GM21390 (cell line): ENCODE measurements around the gene ADGRA1.
"Not testable (repeated sequence)": the region's sequence is repeated elsewhere in the genome, so short reads cannot be mapped to it uniquely, and the experiment has no call there.

ENCODE experiments used
- ATAC-seq: cut with Tn5 transposase; IDR thresholded peaks from one replicate; pipeline ENCODE4 v1.9.1; 2021; ENCODE audit not compliant: unreplicated experiment

Gene ADGRA1, protein sequence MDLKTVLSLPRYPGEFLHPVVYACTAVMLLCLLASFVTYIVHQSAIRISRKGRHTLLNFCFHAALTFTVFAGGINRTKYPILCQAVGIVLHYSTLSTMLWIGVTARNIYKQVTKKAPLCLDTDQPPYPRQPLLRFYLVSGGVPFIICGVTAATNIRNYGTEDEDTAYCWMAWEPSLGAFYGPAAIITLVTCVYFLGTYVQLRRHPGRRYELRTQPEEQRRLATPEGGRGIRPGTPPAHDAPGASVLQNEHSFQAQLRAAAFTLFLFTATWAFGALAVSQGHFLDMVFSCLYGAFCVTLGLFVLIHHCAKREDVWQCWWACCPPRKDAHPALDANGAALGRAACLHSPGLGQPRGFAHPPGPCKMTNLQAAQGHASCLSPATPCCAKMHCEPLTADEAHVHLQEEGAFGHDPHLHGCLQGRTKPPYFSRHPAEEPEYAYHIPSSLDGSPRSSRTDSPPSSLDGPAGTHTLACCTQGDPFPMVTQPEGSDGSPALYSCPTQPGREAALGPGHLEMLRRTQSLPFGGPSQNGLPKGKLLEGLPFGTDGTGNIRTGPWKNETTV

GRCh38 chr10:133087679-133088178 lies at the start of gene ADGRA1:
TSS of gene ADGRA1 (plus strand) at chr10:133087924. CDS start at chr10:133088910, 986 bp downstream.
- ATAC-seq = no peak

- no peak for ATAC-seq
Measured at GRCh38 chr10:133038036-133038823, 49.5 kb upstream of the ADGRA1 start.

DNA sequence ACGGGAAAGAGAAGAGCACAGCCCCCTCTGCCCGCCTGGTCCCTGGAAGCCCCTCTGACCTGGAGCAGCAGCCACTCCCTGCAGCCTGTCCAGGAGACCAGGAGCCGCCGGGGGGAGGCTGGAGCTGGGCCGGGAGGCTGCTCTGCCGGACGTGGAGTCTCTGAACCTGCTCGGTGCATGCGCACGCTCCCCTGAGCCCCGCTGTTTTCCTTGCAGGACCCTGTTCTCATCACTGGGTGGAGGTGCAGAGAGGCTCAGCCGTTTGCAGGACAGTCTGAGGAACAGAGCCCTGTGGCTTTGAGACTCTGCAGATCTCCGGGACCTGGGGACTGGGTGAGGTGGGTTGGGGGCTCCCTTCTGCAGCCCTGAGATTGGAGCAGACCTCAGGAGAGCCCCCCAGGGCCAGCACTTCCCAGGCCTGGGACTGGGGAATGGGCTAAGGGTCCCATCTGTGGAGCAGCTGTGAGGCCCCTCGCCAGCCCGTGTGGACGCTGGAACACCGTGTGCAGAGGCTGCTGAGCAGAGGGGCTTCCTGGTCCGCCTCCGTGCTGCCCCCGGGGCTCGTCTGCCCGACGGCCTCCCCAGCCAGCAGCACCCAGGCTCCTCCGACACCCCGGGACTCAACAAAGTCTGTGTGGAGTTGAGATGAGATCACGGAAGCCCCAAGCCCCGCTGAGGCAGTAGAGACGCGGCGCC lies 48.5 kb upstream of the ADGRA1 start:
- no peak for ATAC-seq

DNA sequence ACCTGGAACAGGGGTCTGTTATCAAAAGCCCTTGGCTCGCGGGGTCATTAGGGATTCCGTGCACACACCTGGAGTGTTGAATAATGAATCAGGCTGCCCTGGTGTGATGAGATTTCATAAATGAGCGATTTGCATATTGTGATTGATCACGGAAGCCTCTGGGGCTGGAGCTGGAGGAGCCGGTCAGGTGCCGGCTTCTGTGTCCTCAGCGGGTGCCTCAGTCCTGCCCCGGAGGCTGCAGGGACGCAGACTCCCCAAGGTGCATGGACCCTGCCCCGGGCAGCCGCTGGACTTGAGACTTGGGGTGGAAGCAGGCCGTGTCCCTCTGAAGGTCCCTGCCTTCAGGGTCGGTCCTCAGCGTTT lies 47.9 kb upstream of the ADGRA1 start:
- no peak for ATAC-seq

- ATAC-seq = no peak
Measured at GRCh38 chr10:133040198-133040597, 47.5 kb upstream of the ADGRA1 start.

GRCh38 chr10:133041101-133041500 lies 46.6 kb upstream of the ADGRA1 start:
- ATAC-seq = no peak

DNA sequence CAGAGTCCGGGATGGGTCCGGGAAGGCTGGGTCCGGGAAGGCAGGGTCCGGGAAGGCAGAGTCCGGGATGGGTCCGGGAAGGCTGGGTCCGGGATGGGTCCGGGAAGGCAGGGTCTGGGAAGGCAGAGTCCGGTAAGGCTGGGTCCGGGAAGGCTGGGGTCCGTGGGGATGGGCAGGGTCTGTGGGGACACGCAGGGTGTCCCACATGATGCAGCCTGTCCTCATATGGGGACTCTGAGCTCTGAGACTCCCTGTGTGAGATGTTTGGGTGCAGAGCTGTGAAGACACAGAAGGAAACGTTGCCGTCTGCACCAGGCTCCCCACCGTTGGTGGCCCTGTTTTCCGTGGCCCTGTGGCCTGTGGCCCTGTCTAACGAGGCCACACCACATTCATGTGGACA lies 45.7 kb upstream of the ADGRA1 start:
- no peak for ATAC-seq

DNA sequence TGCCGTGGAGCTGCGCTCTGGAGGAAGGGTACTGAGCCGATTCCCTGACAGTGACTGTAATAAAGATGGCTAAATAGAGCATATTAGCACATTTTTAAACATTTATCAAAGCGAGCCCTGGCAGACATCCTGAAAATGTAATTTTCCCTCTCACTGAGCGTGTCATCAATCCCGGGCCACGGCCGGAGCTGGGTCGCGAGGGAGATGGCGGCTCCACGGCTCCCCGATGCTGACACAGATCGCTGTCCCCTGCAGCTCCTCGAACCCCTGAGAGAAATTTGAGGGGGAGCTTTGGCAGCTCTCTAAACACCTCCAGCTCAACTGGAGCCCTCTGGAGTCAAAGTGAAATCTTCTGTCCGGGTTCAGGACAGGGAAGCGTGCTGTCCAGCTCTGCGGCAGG lies 44.9 kb upstream of the ADGRA1 start:
- ATAC-seq = no peak

GRCh38 chr10:133043541-133044225 lies 44.0 kb upstream of the ADGRA1 start:
- ATAC-seq = no peak

GRCh38 chr10:133044401-133044811 lies 43.3 kb upstream of the ADGRA1 start:
- ATAC-seq = no peak

DNA sequence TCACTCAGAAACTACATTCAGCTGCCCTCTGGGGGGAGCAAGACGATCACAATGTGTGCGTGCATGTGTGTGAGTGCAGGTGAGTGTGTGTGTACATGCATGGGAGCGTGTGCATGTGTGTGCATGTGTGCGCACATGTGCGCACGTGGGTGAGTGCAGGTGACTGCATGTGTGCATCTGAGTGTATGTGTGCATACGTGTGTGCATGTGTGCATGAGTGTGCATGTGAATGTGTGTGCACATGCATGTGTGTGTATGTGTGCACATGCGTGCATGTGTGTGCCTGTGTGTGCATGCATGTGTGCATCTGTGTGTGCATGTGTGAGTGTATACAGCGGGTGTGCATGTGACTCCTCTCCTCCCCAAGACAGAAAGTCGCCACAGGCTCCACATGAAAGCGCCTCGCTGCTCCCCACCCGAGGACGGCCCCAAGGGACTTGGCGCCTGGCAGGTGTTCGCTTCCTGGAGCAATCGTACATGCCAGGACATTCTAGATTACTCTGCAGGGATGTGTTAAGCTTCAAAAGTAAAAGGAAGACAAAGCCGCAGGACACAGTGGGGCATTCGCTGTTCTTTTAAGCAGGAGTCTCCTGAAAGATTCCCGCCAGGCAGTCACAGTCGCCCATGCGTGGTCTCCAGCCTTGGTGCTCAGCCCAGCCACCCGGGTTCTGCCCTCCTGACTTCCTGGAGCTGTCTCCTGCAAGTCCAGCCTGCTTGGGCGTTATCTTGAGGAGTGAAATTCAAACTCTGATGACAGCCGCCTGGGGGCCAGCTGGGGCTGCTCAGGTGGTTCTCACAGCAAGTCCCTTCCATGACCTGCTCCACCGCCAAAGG lies 42.0 kb upstream of the ADGRA1 start:
- ATAC-seq = no peak

DNA sequence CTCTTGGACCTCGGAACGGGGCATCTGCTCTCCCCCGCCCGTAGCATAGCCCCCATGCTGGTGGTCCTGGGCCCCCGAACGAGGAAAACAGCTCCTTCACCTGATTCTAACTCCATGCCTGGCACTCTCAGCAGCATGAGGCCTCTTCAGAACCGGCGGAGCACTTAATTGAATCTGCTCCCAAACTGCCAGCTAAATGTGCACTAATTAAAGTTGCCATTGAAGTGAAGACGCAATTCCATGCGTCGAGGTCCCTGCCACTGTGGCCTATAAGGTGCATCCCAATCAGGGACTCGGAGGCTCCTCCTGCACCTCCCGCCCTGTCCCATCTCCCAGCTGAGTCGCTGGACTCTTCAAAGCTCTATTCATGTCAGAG lies 41.3 kb upstream of the ADGRA1 start:
- ATAC-seq = no peak

DNA sequence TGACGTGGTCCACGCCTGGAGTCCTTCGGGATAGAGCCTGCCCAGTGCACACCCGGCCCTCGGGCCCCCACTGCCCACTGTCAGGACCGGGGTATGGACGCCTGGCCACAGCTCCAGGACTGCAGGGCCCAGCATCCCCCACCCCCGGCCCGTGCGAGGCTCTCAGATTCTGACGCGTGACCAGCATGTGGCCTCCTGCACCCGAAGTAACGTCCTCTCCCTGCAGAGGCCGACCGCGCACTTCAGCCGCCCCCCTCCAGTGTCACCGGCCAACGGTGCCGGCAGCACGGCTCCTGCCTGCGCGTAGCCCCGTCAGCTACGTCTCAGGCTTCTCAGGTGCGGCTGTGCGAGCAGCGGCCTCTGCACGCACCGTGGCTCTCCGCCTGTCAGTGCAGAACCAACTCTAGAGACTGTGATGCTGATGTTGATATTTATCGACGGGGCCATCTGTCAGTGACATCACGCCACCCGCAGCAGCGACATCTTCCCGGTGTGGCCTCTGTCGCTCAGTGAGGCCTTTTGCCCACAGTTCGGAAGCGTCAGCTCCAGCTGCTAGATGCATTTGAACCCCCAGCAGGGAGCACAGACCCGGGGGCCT lies 40.1 kb upstream of the ADGRA1 start:
- no peak for ATAC-seq

- ATAC-seq = no peak
Measured at GRCh38 chr10:133048266-133048665, 39.5 kb upstream of the ADGRA1 start.

DNA sequence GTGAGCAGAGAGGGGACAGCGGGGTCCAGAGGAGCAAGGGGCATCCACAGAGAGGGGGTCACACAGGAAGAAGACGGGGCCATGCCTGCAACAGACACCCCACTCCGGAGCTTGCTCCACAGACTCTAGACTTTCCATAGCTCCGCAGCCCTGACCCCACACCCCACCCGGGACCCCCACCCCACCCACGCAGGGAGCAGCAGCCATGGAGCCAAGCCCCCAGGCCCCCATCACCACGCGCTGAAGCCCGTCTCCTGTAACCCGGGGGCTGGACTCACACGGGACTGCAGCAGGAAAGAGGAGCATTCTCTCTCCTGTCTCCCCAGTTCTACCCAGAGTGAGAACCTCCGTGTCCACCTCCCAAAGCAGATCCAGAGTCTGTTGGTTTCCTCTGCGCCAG lies 38.8 kb upstream of the ADGRA1 start:
- no peak for ATAC-seq

GRCh38 chr10:133049639-133050038 lies 38.1 kb upstream of the ADGRA1 start:
- ATAC-seq = no peak

DNA sequence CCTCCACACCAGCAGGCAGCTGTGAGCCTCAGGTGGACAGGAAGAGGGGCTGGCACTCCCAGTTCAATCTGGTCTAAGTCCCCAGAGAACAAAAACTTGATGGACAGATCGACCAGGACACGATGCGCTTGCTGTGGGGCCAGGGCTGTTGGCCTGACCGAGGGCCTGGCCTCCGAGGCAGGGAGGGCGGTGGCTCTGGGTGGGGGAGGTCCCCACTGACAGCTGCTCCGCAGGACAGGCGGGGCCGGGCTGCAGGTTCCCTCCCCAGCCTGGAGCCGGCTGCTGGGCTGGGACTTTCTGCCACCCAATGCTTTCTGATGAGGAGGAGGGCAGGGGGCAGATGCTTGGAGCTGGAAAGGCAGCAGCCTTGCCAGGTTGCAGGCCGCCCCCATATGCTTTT lies 37.4 kb upstream of the ADGRA1 start:
- ATAC-seq = no peak

GRCh38 chr10:133052076-133052475 lies 35.6 kb upstream of the ADGRA1 start:
- no peak for ATAC-seq

DNA sequence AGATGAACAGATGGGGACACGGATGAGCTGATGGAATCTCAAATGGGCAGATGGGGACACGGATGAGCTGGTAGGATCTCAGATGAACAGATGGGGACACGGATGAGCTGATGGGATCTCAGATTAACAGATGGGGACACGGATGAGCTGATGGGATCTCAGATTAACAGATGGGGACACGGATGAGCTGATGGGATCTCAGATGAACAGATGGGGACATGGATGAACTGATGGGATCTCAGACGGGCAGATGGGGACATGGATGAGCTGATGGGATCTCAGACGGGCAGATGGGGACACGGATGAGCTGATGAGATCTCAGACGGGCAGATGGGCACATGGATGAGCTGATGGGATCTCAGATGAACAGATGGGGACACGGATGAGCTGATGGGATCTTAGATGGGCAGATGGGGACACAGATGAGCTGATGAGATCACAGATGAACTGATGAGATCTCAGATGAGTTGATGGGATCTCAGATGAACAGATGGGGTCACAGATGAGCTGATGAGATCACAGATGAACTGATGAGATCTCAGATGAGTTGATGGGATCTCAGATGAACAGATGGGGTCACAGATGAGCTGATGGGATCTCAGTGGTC lies 34.1 kb upstream of the ADGRA1 start:
- not testable (repeated sequence) for ATAC-seq
